Bronchial epithelial cell (primary cell): ENCODE results near the gene ZNF366. TPM values are rescaled to one million over a fixed set of nuclear protein-coding genes. Genes with fewer than 3 reads are reported as not detected.

Source experiments
- DNase-seq: peaks from one replicate; pipeline ENCODE4 v3.0.0-alpha.2; 2010; ENCODE audit warnings: low read depth
- FAIRE-seq: peaks from 2 replicates; lab custom pipeline; 2011; peaks lifted over from hg19 to GRCh38; lab: Jason Lieb, UNC
- H3K27me3 ChIP-seq: 2 replicates; pipeline ENCODE4 v1.5.1; 2011; ENCODE audit warnings: low read length; ENCODE audit not compliant: control insufficient read depth, insufficient read depth
- H3K36me3 ChIP-seq: 2 replicates; pipeline ENCODE4 v1.5.1; 2011; ENCODE audit warnings: low read length; ENCODE audit not compliant: control insufficient read depth, insufficient read depth
- H3K4me3 ChIP-seq: 2 replicates; pipeline ENCODE4 v1.5.1; 2011; ENCODE audit warnings: mild to moderate bottlenecking, low read depth, low read length, control low read depth
- total RNA-seq: library from RNA; depleted of rRNA; stranded (reverse); fragments of >200 nt; gene quantifications from 2 replicates; pipeline ENCODE4 v1.2.1, GENCODE V29; 2014
- TF ChIP-seq, protein P1 (sequence below): IDR thresholded peaks from 2 replicates; pipeline ENCODE4 v1.5.1; 2011; ENCODE audit warnings: mild to moderate bottlenecking, moderate library complexity, low read length, control low read depth, inconsistent platforms; ENCODE audit not compliant: insufficient read depth, severe bottlenecking

ZNF366 gene
- total RNA-seq, 1 donor from 2014 or later, result not detected

DNA sequence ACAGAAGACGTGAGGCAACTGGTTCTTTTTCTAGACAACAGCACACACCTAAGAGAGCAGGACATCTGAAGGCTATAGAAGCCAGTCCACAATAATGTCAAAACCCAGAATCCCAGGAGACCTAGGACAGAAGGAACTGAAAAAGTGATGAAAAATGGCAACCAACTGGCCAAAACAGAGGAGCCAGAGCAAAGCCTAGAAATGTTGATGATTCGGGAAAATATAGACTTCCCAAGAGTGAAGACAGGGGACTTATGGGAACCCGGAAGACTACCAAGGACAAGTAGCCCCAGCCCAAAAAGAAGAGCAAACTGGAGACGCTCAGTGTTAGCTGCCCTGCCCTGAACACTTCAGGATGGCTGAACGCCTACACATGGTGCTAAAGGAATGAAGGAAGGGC is 43.4 kb upstream of the ZNF366 start:
- no peaks in the 10 kb centered on the region for H3K27me3 ChIP-seq
- TF ChIP-seq, protein P1, sequence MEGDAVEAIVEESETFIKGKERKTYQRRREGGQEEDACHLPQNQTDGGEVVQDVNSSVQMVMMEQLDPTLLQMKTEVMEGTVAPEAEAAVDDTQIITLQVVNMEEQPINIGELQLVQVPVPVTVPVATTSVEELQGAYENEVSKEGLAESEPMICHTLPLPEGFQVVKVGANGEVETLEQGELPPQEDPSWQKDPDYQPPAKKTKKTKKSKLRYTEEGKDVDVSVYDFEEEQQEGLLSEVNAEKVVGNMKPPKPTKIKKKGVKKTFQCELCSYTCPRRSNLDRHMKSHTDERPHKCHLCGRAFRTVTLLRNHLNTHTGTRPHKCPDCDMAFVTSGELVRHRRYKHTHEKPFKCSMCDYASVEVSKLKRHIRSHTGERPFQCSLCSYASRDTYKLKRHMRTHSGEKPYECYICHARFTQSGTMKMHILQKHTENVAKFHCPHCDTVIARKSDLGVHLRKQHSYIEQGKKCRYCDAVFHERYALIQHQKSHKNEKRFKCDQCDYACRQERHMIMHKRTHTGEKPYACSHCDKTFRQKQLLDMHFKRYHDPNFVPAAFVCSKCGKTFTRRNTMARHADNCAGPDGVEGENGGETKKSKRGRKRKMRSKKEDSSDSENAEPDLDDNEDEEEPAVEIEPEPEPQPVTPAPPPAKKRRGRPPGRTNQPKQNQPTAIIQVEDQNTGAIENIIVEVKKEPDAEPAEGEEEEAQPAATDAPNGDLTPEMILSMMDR, result no peak
- no peak for DNase-seq
- H3K36me3 ChIP-seq, result no peaks in the 10 kb centered on the region
- peak; percentile 13 for FAIRE-seq
- H3K4me3 ChIP-seq, result no peak overlapping the region

DNA sequence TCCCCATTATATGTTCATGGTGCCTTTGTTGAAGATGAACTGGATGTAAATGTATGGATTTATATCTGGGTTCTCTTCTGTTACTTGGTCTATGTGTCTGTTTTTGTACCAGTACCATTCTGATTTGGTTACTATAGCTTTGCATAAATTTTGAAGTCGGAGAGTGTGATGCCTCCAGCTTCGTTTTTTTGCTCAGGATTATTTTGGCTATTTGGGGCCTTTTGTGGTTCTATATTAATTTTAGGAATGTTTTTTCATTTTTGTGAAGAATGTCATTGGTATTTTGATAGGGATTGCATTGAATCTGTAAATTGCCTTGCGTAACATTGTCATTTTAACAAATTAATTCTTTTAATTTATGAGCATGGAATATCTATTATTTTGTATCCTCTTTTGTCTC is 36.6 kb upstream of the ZNF366 start:
- no peak overlapping the region for H3K4me3 ChIP-seq
- H3K36me3 ChIP-seq, result no peaks in the 10 kb centered on the region
- no peaks in the 10 kb centered on the region for H3K27me3 ChIP-seq
- TF ChIP-seq, protein P1, result no peak
- no peak for FAIRE-seq
- no peak for DNase-seq

DNA sequence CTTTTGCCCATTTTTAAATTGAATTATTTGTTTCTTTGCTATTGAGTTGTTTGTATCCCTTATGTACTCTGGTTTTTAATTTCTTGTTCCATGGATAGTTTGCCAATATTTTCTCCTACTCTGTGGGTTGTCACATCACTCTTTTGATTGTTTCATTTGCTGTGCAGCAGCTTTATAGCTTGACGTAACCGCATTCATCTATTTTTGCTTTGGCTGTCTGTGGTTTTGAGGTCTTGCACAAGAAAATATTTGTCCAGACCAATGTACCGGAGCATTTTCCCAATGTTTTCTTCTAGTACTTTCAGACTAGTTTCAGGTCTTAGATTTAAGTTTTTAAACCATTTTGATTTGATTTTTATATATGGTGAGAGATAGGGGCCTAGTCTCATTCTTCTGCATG is 36.2 kb upstream of the ZNF366 start:
- FAIRE-seq (no peak), DNase-seq (peak; percentile 28)
- H3K36me3 ChIP-seq, result no peaks in the 10 kb centered on the region
- H3K27me3 ChIP-seq, result no peaks in the 10 kb centered on the region
- TF ChIP-seq, protein P1, result no peak
- H3K4me3 ChIP-seq, result no peak overlapping the region

DNA sequence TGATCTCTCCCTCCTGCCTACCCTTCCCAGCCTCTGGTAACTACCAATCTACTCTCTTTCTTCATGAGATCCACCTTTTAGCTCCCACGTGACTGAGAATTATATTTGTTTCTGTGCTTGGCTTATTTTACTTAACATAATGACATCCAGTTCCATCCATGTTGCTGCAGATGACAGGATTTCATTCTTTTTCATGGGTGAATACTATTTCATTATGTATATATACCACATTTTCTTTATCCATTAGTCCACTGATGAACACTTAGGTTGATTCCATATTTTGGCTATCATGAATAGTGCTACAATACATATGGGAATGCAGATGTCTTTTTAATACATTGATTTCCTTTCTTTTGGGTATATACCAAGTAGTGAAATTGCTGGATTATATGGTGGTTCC is 35.5 kb upstream of the ZNF366 start:
- FAIRE-seq (no peak), DNase-seq (no peak)
- Histone ChIP-seq H3K4me3 (no peak overlapping the region), H3K27me3 (no peaks in the 10 kb centered on the region), H3K36me3 (no peaks in the 10 kb centered on the region)
- TF ChIP-seq, protein P1, result no peak

DNA sequence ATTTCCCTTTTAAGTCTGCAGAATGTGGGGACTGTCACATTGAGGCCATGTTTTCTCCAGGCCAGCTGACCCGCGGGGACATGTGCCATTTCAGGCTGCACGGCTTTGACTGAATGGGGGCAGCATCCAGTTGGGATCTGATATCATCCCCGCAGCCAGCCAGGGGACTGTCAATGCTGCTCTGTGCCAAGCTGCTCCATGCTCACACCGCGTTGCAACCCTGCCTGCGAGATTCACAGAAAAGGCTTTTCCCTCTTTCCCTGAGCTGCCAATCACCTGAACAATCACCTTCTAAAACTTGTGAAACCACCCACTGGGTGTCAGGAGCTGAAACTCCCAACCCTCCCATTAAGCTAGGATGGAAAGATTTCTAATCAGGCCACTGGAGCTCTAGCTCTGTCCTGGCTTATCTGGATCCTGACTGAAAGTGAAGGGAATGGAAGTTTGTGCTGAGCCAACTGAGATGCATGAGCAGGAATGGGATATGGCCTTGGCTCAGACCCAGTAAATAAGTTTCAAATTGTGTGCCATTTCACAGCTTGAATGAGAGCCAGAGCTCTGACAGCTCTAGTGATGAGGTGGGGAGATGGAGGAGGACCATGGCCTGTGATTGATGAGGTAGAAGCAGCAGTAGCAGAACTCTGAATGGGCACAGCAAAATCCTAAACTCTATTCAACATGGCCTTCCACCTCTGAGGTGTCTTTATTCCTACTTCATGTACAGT is 34.5 kb upstream of the ZNF366 start:
- Histone ChIP-seq H3K4me3 (no peak overlapping the region), H3K27me3 (no peaks in the 10 kb centered on the region), H3K36me3 (no peaks in the 10 kb centered on the region)
- TF ChIP-seq, protein P1, result no peak
- DNase-seq, result no peak
- no peak for FAIRE-seq
